Activated naive CD8-positive, alpha-beta T cell (primary cell): ENCODE data around the gene GRIA4.

ENCODE experiments used
- H3K27ac Mint-ChIP-seq: one replicate; pipeline ENCODE4 v1.8.0; 2021; ENCODE audit warnings: mixed read lengths
- H3K27me3 Mint-ChIP-seq: one replicate; pipeline ENCODE4 v1.8.0; 2021; ENCODE audit warnings: mixed read lengths
- H3K36me3 Mint-ChIP-seq: one replicate; pipeline ENCODE4 v1.8.0; 2021; ENCODE audit warnings: mixed read lengths
- H3K4me1 Mint-ChIP-seq: one replicate; pipeline ENCODE4 v1.8.0; 2021; ENCODE audit warnings: low read depth, mixed read lengths
- H3K4me3 Mint-ChIP-seq: one replicate; pipeline ENCODE4 v1.8.0; 2021; ENCODE audit warnings: mild to moderate bottlenecking, mixed read lengths
- H3K9me3 Mint-ChIP-seq: one replicate; pipeline ENCODE4 v1.8.0; 2021; ENCODE audit warnings: low read depth, mixed read lengths

The GRIA4 gene

GRCh38 chr11:105912666-105913065 lies 302.8 kb downstream of the GRIA4 start:
- H3K36me3 Mint-ChIP-seq: no peaks in the 10 kb centered on the region

GRCh38 chr11:105915021-105915420 lies 305.1 kb downstream of the GRIA4 start:
- no peaks in the 10 kb centered on the region for H3K4me1 Mint-ChIP-seq
- no peak overlapping the region for H3K4me3 Mint-ChIP-seq
- H3K9me3 Mint-ChIP-seq: no peaks in the 10 kb centered on the region
- no peaks in the 10 kb centered on the region for H3K36me3 Mint-ChIP-seq
- no peak overlapping the region for H3K27ac Mint-ChIP-seq
- no peaks in the 10 kb centered on the region for H3K27me3 Mint-ChIP-seq

More at GRCh38 chr11:105912666-105913065, 302.8 kb downstream of the GRIA4 start:
- Mint-ChIP-seq H3K27me3 (peaks cover 2% of the 10 kb centered on the region), H3K9me3 (no peaks in the 10 kb centered on the region), H3K27ac (no peak overlapping the region), H3K4me1 (no peaks in the 10 kb centered on the region), H3K4me3 (no peak overlapping the region)

GRCh38 chr11:105918039-105918438 lies 308.2 kb downstream of the GRIA4 start:
- Mint-ChIP-seq H3K36me3 (no peaks in the 10 kb centered on the region), H3K27me3 (no peaks in the 10 kb centered on the region), H3K27ac (no peak overlapping the region), H3K4me3 (no peak overlapping the region), H3K4me1 (no peaks in the 10 kb centered on the region), H3K9me3 (no peaks in the 10 kb centered on the region)

- no peak overlapping the region for H3K4me3 Mint-ChIP-seq
- no peaks in the 10 kb centered on the region for H3K36me3 Mint-ChIP-seq
- no peaks in the 10 kb centered on the region for H3K4me1 Mint-ChIP-seq
- H3K27ac Mint-ChIP-seq: no peak overlapping the region
- H3K27me3 Mint-ChIP-seq: no peaks in the 10 kb centered on the region
- H3K9me3 Mint-ChIP-seq: no peaks in the 10 kb centered on the region
These were observed 308.7 kb downstream of the GRIA4 start for GRCh38 chr11:105918600-105918999.

- Mint-ChIP-seq H3K9me3 (no peaks in the 10 kb centered on the region), H3K36me3 (no peaks in the 10 kb centered on the region), H3K27ac (no peak overlapping the region), H3K4me3 (no peak overlapping the region), H3K27me3 (no peaks in the 10 kb centered on the region), H3K4me1 (no peaks in the 10 kb centered on the region)
These were observed 313.4 kb downstream of the GRIA4 start for GRCh38 chr11:105923252-105923651.

GRCh38 chr11:105923807-105924206 lies 313.9 kb downstream of the GRIA4 start:
- no peak overlapping the region for H3K27ac Mint-ChIP-seq
- no peak overlapping the region for H3K4me3 Mint-ChIP-seq
- no peaks in the 10 kb centered on the region for H3K9me3 Mint-ChIP-seq
- no peaks in the 10 kb centered on the region for H3K27me3 Mint-ChIP-seq
- H3K36me3 Mint-ChIP-seq: no peaks in the 10 kb centered on the region
- H3K4me1 Mint-ChIP-seq: no peaks in the 10 kb centered on the region

GRCh38 chr11:105929084-105929955 lies 319.4 kb downstream of the GRIA4 start:
- Mint-ChIP-seq H3K4me3 (no peak overlapping the region), H3K4me1 (no peaks in the 10 kb centered on the region), H3K36me3 (no peaks in the 10 kb centered on the region), H3K9me3 (no peaks in the 10 kb centered on the region), H3K27me3 (peaks cover 4% of the 10 kb centered on the region), H3K27ac (no peak overlapping the region)

- Mint-ChIP-seq H3K4me1 (no peaks in the 10 kb centered on the region), H3K27me3 (peaks cover 4% of the 10 kb centered on the region), H3K9me3 (no peaks in the 10 kb centered on the region), H3K4me3 (no peak overlapping the region), H3K27ac (no peak overlapping the region), H3K36me3 (no peaks in the 10 kb centered on the region)
These were observed 323.8 kb downstream of the GRIA4 start for GRCh38 chr11:105933695-105934094.

GRCh38 chr11:105935791-105936190 lies 325.9 kb downstream of the GRIA4 start:
- H3K4me3 Mint-ChIP-seq: no peak overlapping the region
- H3K9me3 Mint-ChIP-seq: no peaks in the 10 kb centered on the region
- H3K4me1 Mint-ChIP-seq: no peaks in the 10 kb centered on the region
- H3K27ac Mint-ChIP-seq: no peak overlapping the region
- no peaks in the 10 kb centered on the region for H3K36me3 Mint-ChIP-seq
- H3K27me3 Mint-ChIP-seq: peaks cover 7% of the 10 kb centered on the region

- Mint-ChIP-seq H3K36me3 (no peaks in the 10 kb centered on the region), H3K27me3 (peaks cover 4% of the 10 kb centered on the region), H3K4me3 (no peak overlapping the region), H3K27ac (no peak overlapping the region), H3K9me3 (no peaks in the 10 kb centered on the region), H3K4me1 (no peaks in the 10 kb centered on the region)
These were observed 327.5 kb downstream of the GRIA4 start for GRCh38 chr11:105937331-105937730.

GRCh38 chr11:105937738-105938137 lies 327.9 kb downstream of the GRIA4 start:
- no peaks in the 10 kb centered on the region for H3K4me1 Mint-ChIP-seq

GRCh38 chr11:105942921-105943320 lies 333.0 kb downstream of the GRIA4 start:
- Mint-ChIP-seq H3K9me3 (no peaks in the 10 kb centered on the region), H3K27ac (no peak overlapping the region), H3K4me1 (no peaks in the 10 kb centered on the region), H3K36me3 (no peaks in the 10 kb centered on the region), H3K4me3 (no peak overlapping the region), H3K27me3 (peaks cover 5% of the 10 kb centered on the region)

More at GRCh38 chr11:105937738-105938137, 327.9 kb downstream of the GRIA4 start:
- Mint-ChIP-seq H3K9me3 (no peaks in the 10 kb centered on the region), H3K27ac (no peak overlapping the region), H3K4me3 (no peak overlapping the region), H3K27me3 (peaks cover 4% of the 10 kb centered on the region), H3K36me3 (no peaks in the 10 kb centered on the region)

- Mint-ChIP-seq H3K4me1 (no peaks in the 10 kb centered on the region), H3K9me3 (no peaks in the 10 kb centered on the region), H3K4me3 (no peak overlapping the region), H3K27me3 (peaks cover 2% of the 10 kb centered on the region), H3K36me3 (no peaks in the 10 kb centered on the region), H3K27ac (no peak overlapping the region)
These were observed 339.2 kb downstream of the GRIA4 start for GRCh38 chr11:105948918-105949590.

GRCh38 chr11:105953886-105954285 lies 344.0 kb downstream of the GRIA4 start:
- Mint-ChIP-seq H3K27ac (no peak overlapping the region), H3K4me1 (no peaks in the 10 kb centered on the region), H3K9me3 (peaks cover under 1% of the 10 kb centered on the region), H3K27me3 (no peaks in the 10 kb centered on the region), H3K4me3 (no peak overlapping the region), H3K36me3 (no peaks in the 10 kb centered on the region)
